Measurements from ENCODE around the gene KCNRG.
A peak's percentile ranks its signal among the peaks of the same experiment; 100 is the strongest.
"Not testable (repeated sequence)": the region's sequence is repeated elsewhere in the genome, so short reads cannot be mapped to it uniquely, and the experiment has no call there.

KCNRG gene

GRCh38 chr13:50015258-50015657 is at the start of gene KCNRG:
TSS of gene KCNRG (plus strand) at chr13:50015444. CDS start at chr13:50015494, 50 bp downstream.
- DNase-seq (ENCODE audit: low read depth, low spot score), result no peak

- no peak for DNase-seq (ENCODE audit: low read depth, low spot score)
Measured at GRCh38 chr13:49967456-49967855, 47.8 kb upstream of the KCNRG start.

GRCh38 chr13:49972709-49973108 is 42.5 kb upstream of the KCNRG start:
- DNase-seq (ENCODE audit: low read depth, low spot score), result no peak

GRCh38 chr13:49975826-49976225 is 39.4 kb upstream of the KCNRG start:
- DNase-seq (ENCODE audit: low read depth, low spot score), result no peak

GRCh38 chr13:49976314-49977258 is 38.7 kb upstream of the KCNRG start:
- DNase-seq (ENCODE audit: low read depth, low spot score), result no peak

GRCh38 chr13:49977992-49978391 is 37.3 kb upstream of the KCNRG start:
- DNase-seq (ENCODE audit: low read depth, low spot score), result no peak

- no peak for DNase-seq (ENCODE audit: low read depth, low spot score)
Measured at GRCh38 chr13:49980266-49980665, 35.0 kb upstream of the KCNRG start.

GRCh38 chr13:49985129-49985528 is 30.1 kb upstream of the KCNRG start:
- DNase-seq (ENCODE audit: low read depth, low spot score), result no peak

- DNase-seq (ENCODE audit: low read depth, low spot score), result no peak
Measured at GRCh38 chr13:49986471-49986870, 28.8 kb upstream of the KCNRG start.

GRCh38 chr13:49990612-49991011 is 24.6 kb upstream of the KCNRG start:
- not testable (repeated sequence) for DNase-seq (ENCODE audit: low read depth, low spot score)

- no peak for DNase-seq (ENCODE audit: low read depth, low spot score)
Measured at GRCh38 chr13:49993111-49993510, 22.1 kb upstream of the KCNRG start.

- no peak for DNase-seq (ENCODE audit: low read depth, low spot score)
Measured at GRCh38 chr13:49993666-49994065, 21.6 kb upstream of the KCNRG start.

GRCh38 chr13:49995625-49996101 is 19.6 kb upstream of the KCNRG start:
- DNase-seq (ENCODE audit: low read depth, low spot score), result no peak

GRCh38 chr13:49996161-49996915 is 18.9 kb upstream of the KCNRG start:
- DNase-seq (ENCODE audit: low read depth, low spot score), result peak; percentile 77

- peak; percentile 87 for DNase-seq (ENCODE audit: low read depth, low spot score)
Measured at GRCh38 chr13:49996951-49997895, 18.0 kb upstream of the KCNRG start, which contains the start of gene TRIM13. TSS of gene TRIM13 (plus strand) at chr13:49997042. CDS start at chr13:50011941, 14,899 bp downstream.

- no peak for DNase-seq (ENCODE audit: low read depth, low spot score)
Measured at GRCh38 chr13:49997955-49998354, 17.3 kb upstream of the KCNRG start.

GRCh38 chr13:49998714-49999624 is 16.3 kb upstream of the KCNRG start:
- no peak for DNase-seq (ENCODE audit: low read depth, low spot score)

GRCh38 chr13:50001287-50001686 is 14.0 kb upstream of the KCNRG start:
- no peak for DNase-seq (ENCODE audit: low read depth, low spot score)

GRCh38 chr13:50006426-50007135 is 8.7 kb upstream of the KCNRG start:
- DNase-seq (ENCODE audit: low read depth, low spot score), result no peak

All from smooth muscle cell of the brain vasculature (primary cell).